ENCODE data around the gene RNF41. TPM values are rescaled to one million over a fixed set of nuclear protein-coding genes. Genes with fewer than 3 reads are reported as not detected.

The RNF41 gene
- polyA plus RNA-seq, 1 experiment, result 97.2 TPM

DNA sequence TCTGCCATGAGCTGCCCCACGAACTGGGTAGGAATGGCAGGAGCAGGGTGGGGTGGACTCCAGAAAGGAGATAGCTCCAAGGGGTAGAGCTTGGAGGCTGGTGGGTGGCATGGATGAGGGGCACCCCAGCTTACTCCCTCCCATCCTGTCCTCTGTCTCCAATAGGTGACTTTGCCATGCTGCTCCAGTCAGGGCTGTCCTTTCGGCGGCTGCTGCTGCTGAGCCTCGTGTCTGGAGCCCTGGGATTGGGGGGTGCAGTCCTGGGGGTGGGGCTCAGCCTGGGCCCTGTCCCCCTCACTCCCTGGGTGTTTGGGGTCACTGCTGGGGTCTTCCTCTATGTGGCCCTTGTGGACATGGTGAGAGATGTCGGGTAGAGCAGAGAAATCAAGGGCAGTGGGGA is 15.3 kb upstream of the RNF41 start:
- H3K4me3 ChIP-seq (ENCODE audit: low read depth, low read length), result no peak overlapping the region
- no peaks in the 10 kb centered on the region for H3K27me3 ChIP-seq (ENCODE audit: control insufficient read depth, insufficient read depth, low read length)
- ChIA-PET CTCF (no interaction called here), POLR2A (interaction anchor here (3.0 kb wide), 1 partner anchor 15 kb away, joined by 9 read pairs; the partner anchor contains the start of gene RNF41)
- DNase-seq (ENCODE audit: low read depth, low spot score), result no peak
- H3K9me3 ChIP-seq (ENCODE audit: control insufficient read depth, insufficient read depth, low read length), result no peaks in the 10 kb centered on the region
- no peak overlapping the region for H3K27ac ChIP-seq (ENCODE audit: low read depth, low read length)
- no peak for TF ChIP-seq CTCF (IDR thresholded peaks at IDR 0.05; ENCODE audit: low read depth, low read length)

GRCh38 chr12:56236091-56236490 is 14.4 kb upstream of the RNF41 start:
- POLR2A ChIA-PET, result interaction anchor here (0.5 to 3.0 kb wide), 4 partner anchors 14 to 80 kb away, joined by 3 to 9 read pairs (median 4); partner anchors contain the start of genes CNPY2 and RNF41
- no peak overlapping the region for H3K27ac ChIP-seq (ENCODE audit: low read depth, low read length)
- H3K27me3 ChIP-seq (ENCODE audit: control insufficient read depth, insufficient read depth, low read length), result no peaks in the 10 kb centered on the region
- H3K9me3 ChIP-seq (ENCODE audit: control insufficient read depth, insufficient read depth, low read length), result no peaks in the 10 kb centered on the region
- no peak for TF ChIP-seq CTCF (IDR thresholded peaks at IDR 0.05; ENCODE audit: low read depth, low read length)
- no peak for DNase-seq (ENCODE audit: low read depth, low spot score)
- CTCF ChIA-PET, result no interaction called here
- no peak overlapping the region for H3K4me3 ChIP-seq (ENCODE audit: low read depth, low read length)

GRCh38 chr12:56234746-56235436 is 13.2 kb upstream of the RNF41 start:
- CTCF ChIA-PET, result no interaction called here
- no peak for DNase-seq (ENCODE audit: low read depth, low spot score)
- no peak overlapping the region for H3K27ac ChIP-seq (ENCODE audit: low read depth, low read length)
- POLR2A ChIA-PET, result interaction anchor here (3.0 kb wide), 1 partner anchor 13 kb away, joined by 9 read pairs; the partner anchor contains the start of gene RNF41
- H3K4me3 ChIP-seq (ENCODE audit: low read depth, low read length), result no peak overlapping the region
- no peaks in the 10 kb centered on the region for H3K27me3 ChIP-seq (ENCODE audit: control insufficient read depth, insufficient read depth, low read length)
- no peak for TF ChIP-seq CTCF (IDR thresholded peaks at IDR 0.05; ENCODE audit: low read depth, low read length)
- no peaks in the 10 kb centered on the region for H3K9me3 ChIP-seq (ENCODE audit: control insufficient read depth, insufficient read depth, low read length)

DNA sequence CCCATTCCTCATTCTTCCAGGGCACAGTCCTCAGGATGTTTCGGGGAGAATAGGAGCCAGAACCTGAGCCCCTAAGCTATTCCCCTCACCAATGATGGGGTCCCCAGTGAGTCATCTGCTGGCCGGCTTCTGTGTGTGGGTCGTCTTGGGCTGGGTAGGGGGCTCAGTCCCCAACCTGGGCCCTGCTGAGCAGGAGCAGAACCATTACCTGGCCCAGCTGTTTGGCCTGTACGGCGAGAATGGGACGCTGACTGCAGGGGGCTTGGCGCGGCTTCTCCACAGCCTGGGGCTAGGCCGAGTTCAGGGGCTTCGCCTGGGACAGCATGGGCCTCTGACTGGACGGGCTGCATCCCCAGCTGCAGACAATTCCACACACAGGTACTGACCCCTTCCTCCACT is 9.5 kb upstream of the RNF41 start:
- H3K27ac ChIP-seq (ENCODE audit: low read depth, low read length), result no peak overlapping the region
- no peak for TF ChIP-seq CTCF (IDR thresholded peaks at IDR 0.05; ENCODE audit: low read depth, low read length)
- H3K27me3 ChIP-seq (ENCODE audit: control insufficient read depth, insufficient read depth, low read length), result no peaks in the 10 kb centered on the region
- CTCF ChIA-PET, result interaction anchor here (0.7 to 1.3 kb wide), 3 partner anchors 9 to 42 kb away, joined by 3 to 4 read pairs (median 3); partner anchors contain the start of genes RNF41 and SMARCC2
- no peaks in the 10 kb centered on the region for H3K9me3 ChIP-seq (ENCODE audit: control insufficient read depth, insufficient read depth, low read length)
- POLR2A ChIA-PET, result interaction anchor here (0.8 to 1.5 kb wide), 3 partner anchors 9 to 42 kb away, joined by 3 to 10 read pairs (median 4); partner anchors contain the start of genes RNF41 and SMARCC2
- DNase-seq (ENCODE audit: low read depth, low spot score), result no peak
- H3K4me3 ChIP-seq (ENCODE audit: low read depth, low read length), result no peak overlapping the region

All from AG04450 (cell line).